Measurements from ENCODE around the gene STIP1.
"Not testable (repeated sequence)": the region's sequence is repeated elsewhere in the genome, so short reads cannot be mapped to it uniquely, and the experiment has no call there.

The STIP1 gene

GRCh38 chr11:64161037-64161436 lies 24.9 kb upstream of the STIP1 start:
- no peak for DNase-seq

GRCh38 chr11:64162769-64163168 lies 23.2 kb upstream of the STIP1 start:
- not testable (repeated sequence) for DNase-seq

- no peak for DNase-seq
Observed at GRCh38 chr11:64163951-64164350, 22.0 kb upstream of the STIP1 start.

DNA sequence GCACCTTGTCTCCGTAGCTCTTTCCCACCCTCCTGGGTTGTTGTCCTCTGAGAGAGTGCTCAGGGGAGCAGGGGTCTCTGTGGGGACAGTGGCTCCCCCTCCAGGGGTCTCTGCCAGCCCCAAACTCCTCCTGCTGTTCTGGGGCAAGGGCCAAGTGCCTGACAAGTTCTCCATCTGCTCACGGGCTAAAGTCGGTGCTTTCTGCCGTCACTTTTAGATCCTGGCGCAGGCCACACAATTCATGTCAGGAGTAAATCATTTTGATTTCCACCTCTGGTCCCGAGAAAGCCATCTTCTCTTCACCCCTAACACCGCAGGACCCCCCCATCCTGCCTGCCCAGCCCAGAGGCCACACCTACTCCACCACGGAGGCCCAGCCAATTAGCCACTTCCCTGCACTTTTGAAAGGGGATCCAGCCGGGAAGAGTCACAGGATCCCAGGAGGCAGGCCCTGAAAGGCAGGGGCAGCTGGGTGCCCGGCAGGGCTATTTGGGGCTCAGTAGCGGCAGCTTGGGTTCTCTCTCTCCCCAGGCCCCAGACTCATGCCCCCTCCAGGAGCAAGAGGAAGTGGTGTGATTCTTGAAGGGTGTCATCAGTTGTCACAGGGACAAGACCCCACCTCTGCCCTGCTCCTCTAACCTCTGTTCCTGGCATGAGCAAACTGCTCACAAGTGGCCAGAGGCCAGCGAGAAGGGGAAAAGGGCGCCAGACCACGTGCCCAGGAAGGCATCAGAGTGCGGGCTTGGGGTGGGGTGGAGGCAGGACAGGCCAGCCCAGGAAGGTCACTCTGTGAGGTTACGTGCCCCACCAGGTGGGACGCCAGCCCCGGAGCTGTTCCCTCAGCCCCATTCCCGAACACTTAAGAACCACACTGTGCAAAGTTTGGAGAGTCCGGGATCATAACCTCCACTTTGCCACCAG lies 21.3 kb upstream of the STIP1 start:
- DNase-seq = no peak

DNA sequence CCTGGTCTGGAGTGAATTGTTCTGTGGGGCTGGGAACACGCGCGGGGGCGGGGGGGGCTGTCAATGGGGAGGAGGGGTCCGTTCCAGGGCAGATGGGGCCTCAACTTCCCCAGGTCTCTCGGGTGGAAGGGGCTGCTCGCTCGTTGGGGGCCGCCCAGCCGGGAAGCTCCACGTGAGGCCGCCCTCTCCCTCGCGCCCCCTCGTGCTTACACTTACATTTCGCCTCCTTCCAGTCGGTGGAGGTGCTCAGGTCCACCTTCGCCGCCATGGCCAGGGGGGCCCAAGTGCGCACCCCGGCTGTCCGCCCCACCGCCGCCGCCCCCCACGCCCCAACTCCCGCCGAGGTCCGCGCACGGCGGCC lies 20.5 kb upstream of the STIP1 start:
- DNase-seq = no peak

DNA sequence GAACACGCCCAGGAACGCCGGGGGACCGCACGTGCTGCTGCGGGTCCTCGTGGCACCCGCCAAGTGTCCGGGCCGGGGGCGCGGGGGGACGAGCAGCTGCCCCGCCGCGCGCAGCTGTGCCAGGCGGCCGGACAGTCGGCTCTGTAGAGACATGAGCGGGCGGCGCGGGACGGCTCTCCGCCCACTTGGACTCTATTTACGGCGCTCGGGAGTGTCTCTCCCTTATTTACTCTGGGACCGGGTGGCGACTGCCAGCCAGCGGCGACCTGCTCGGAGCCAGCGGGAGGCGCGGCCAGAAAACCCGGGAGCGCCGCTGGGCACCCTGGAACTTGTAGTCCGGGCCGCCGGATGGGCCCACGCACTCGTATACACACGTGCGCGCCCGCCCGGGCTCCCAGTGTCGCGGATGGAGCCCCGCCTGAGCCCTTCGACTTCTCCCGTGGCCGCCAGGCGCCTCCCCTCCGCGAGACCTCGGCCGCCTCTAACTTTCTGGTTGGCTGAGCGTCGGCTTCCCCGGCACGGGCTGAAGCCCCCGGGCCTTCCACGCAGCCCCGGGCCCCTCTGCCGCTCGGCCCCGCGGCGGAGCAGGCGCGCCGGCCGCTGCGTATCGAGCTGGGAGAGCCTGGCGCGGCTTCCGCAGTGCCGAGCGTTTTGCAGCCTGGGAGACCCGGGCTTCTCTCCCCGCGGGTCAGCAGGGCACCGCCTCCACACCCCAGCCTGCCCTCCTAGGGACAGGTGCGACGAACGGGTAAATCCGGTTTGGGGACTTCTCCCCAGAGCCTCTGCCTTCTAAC lies 19.9 kb upstream of the STIP1 start, which contains the start of gene MACROD1:
Gene MACROD1, minus strand, starts transcription at position 272 of the 794 bp plus-strand sequence. Its CDS starts 119 bp downstream, at position 153.
- DNase-seq = peak; percentile 64

GRCh38 chr11:64170419-64170818 lies 15.6 kb upstream of the STIP1 start:
- DNase-seq = no peak

DNA sequence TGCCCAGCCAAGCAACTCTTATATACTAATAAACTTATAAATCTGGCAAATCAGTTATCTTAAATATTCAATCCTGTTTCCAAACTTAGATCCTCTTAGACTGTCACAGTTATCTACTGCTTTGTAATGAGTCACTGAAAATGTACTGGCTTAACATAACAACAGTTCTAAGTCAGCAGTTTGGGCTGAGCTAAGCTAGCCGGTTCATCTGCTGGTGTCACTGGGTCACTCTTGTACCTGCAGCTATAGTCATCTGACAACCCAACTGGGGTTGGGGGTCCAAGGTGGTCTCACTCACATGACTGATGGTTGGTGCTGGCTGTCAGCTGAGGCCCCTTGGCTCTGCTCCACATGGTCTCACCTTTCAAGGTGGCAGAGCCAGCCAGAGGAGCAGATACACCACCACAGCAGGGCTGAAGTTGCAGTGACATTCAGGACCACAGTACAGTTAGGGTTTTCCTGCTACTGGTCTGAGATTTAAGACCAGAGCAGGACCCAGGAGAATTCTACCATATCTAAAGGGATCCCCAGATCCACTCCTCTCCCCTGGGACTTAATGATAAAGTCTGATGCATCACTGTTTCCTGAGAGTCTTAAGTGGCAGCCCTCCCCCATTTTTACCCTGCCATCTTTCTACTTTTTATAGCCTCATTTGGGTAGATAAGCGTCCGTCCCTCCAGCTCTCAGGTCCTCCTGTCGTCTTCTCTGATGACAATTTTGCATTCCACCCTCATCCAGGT lies 12.2 kb upstream of the STIP1 start:
- DNase-seq = no peak

- DNase-seq = no peak
Observed at GRCh38 chr11:64176751-64177150, 9.2 kb upstream of the STIP1 start.

DNA sequence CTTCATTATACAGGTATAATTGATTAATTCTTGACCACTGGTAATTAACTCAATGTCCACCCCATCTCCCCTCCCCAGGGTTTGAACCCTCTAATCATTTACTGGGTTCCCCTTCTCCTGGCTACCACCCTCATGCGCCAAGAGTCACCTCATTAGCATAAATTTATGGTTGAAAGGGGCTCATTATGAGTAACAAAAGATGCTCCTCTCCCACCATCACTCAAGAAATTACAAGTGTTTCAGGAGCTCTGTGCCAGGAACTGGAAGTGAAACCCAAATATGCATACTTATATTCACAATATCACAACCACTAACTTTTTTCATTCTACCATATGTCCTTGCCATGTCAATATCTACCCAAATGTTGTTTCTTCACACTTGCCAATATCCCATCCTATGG lies 7.8 kb upstream of the STIP1 start:
- no peak for DNase-seq

- no peak for DNase-seq
Observed at GRCh38 chr11:64178951-64179639, 6.9 kb upstream of the STIP1 start.

DNA sequence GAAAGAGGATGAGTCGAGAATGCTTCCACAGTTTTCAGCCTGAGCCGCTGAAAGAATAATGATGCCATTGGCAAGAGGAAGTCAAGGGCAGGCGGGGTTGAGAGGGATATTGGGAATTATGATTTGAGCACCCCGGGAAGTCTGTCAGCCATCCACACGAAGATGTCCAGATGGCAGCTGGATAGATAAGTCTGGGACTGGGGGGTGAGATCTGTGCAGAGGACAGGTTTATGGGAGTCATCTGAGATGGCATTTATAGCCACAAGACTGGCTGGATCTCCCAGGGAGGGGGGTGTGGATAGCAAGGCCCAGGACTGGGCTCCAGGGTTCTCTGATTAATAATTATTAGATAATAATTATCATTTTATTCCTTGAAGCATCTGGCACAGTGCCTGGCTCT lies 5.1 kb upstream of the STIP1 start:
- no peak for DNase-seq

- no peak for DNase-seq
Observed at GRCh38 chr11:64181506-64182411, 4.2 kb upstream of the STIP1 start.

DNA sequence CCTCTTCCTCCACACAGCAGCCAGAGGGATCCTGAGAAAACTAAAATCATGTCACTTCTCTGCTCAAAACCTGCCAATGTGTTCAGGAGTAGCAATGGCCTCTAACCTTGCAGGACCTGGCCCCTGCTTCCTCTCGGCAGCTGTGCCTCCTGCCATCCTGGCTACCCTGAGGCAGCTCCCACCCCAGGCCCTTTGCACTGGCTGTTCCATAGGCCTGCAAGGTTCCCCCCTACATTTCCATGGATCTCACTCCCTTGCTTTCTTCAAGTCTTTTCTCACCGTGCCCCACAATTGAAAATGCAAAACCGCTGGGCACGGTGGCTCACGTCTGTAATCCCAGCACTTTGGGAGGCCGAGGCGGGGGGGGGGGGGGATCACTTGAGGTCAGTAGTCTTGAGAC lies 2.1 kb upstream of the STIP1 start:
- no peak for DNase-seq

- DNase-seq = peak; percentile 30
Observed at GRCh38 chr11:64185175-64185692, 737 bp upstream of the STIP1 start.

GRCh38 chr11:64186492-64187165 lies 658 bp downstream of the STIP1 start:
- no peak for DNase-seq

GRCh38 chr11:64192434-64192833 lies 6.5 kb downstream of the STIP1 start:
- no peak for DNase-seq

DNA sequence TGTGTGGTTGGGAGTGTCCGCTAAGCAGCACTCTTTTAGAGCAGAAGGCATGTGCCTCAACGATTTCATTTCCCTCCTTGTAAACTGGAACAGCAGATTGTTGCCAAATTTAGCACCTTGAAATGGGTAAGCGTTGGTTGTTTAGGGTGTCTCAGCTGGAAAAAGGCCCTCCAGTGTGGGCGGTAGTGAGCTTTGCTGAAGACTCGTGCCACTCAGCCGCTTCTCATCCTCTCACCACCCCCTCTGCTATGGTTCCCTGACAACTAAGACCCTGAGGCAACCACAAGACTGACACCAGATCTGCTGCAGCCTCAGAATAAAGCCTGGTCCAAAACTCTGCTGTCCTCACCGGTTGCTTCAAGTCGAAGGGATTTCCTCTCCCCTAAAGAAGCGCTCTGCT lies 10.7 kb downstream of the STIP1 start:
- DNase-seq = no peak

DNA sequence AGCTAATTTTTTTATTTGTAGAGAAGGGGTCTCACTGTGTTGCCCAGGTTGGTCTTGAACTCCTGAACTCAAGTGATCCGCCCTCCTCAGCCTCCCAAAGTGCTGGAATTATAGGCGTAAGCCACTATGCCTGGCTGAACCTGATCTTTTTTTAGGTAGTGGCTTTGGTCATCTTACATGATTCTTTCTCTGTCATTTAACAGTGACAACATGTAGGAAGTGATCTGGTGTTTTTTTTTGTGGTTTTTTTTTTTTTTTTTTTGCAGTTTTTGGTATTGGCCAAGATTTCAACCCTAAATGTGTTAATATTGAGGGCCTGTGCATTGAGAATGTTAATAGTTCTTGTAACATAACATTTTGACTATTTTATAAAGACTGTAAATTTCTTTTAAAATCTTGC lies 12.5 kb downstream of the STIP1 start:
- DNase-seq = no peak

- DNase-seq = no peak
Observed at GRCh38 chr11:64201543-64201942, 15.6 kb downstream of the STIP1 start.

GRCh38 chr11:64202992-64203391 lies 17.0 kb downstream of the STIP1 start:
- DNase-seq = no peak
